DMS114 treated with DMSO at 0.1 percent for 48 hours (cell line): Measurements from ENCODE around the gene ANKRD33B.

Source experiments
- DNase-seq: peaks from one replicate; lab custom pipeline; 2025; ENCODE audit not compliant: unreplicated experiment; lab: John Stamatoyannopoulos, UW

The ANKRD33B gene

GRCh38 chr5:10671041-10672008 is 107.5 kb downstream of the ANKRD33B start:
- DNase-seq, result no peak

GRCh38 chr5:10672146-10673016 is 108.5 kb downstream of the ANKRD33B start:
- no peak for DNase-seq

GRCh38 chr5:10673017-10673389 is 109.1 kb downstream of the ANKRD33B start:
- no peak for DNase-seq

GRCh38 chr5:10673407-10673806 is 109.5 kb downstream of the ANKRD33B start:
- DNase-seq, result no peak

GRCh38 chr5:10674096-10674495 is 110.2 kb downstream of the ANKRD33B start:
- DNase-seq, result no peak

GRCh38 chr5:10674582-10674981 is 110.7 kb downstream of the ANKRD33B start:
- DNase-seq, result no peak

- DNase-seq, result no peak
Observed at GRCh38 chr5:10675177-10675700, 111.4 kb downstream of the ANKRD33B start.

GRCh38 chr5:10676224-10676623 is 112.4 kb downstream of the ANKRD33B start:
- no peak for DNase-seq

- DNase-seq, result no peak
Observed at GRCh38 chr5:10676946-10677345, 113.1 kb downstream of the ANKRD33B start.

- DNase-seq, result no peak
Observed at GRCh38 chr5:10677533-10677932, 113.7 kb downstream of the ANKRD33B start.

GRCh38 chr5:10678244-10678643 is 114.4 kb downstream of the ANKRD33B start:
- no peak for DNase-seq

GRCh38 chr5:10679336-10679988 is 115.6 kb downstream of the ANKRD33B start:
- DNase-seq, result no peak

- DNase-seq, result no peak
Observed at GRCh38 chr5:10680876-10681481, 117.1 kb downstream of the ANKRD33B start.

GRCh38 chr5:10681731-10682679 is 118.1 kb downstream of the ANKRD33B start:
- no peak for DNase-seq

- no peak for DNase-seq
Observed at GRCh38 chr5:10682801-10683525, 119.1 kb downstream of the ANKRD33B start.

- no peak for DNase-seq
Observed at GRCh38 chr5:10684303-10685086, 120.6 kb downstream of the ANKRD33B start.

GRCh38 chr5:10685115-10685521 is 121.2 kb downstream of the ANKRD33B start:
- DNase-seq, result no peak

- DNase-seq, result no peak
Observed at GRCh38 chr5:10686890-10687289, 123.0 kb downstream of the ANKRD33B start.
